ENCODE data around the gene LDHD.

DNA sequence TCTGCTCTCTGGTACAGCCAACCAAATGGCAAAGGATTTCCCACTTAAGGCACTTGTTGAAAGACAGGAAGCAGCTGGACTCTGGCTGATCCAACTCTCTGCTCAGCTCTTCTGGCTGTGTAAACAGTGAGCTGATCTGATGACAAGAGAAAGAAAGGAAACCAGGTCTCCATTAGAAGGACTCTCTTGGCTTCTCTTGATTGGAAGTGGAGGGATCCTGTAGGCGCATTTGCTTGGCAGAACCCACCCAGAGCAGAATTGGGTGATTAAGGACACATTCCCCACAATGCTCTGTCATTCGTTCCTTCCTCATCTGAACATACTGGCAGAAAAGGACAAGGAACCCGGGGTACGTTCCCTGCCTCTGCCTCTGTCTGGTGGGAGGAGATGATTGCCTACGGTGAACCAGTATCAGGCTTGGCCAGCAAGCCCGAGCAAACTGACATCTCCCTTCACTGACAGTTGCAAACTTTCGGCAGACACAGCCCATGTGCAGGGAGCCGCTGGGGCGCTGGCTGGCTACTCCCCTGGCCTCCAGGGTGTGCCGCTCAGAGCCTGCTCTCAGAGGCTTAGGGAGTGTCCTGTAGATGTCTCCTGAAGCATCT, 29.1 kb downstream of the LDHD start:
- peak; percentile 73 for TF ChIP-seq POLR2A (IDR thresholded peaks at IDR 0.05; ENCODE audit: low read length)
- TF ChIP-seq GATA1 (IDR thresholded peaks at IDR 0.05; ENCODE audit: low read depth, low read length) = no peak
